Stimulated activated naive CD8-positive, alpha-beta T cell treated with anti-CD3 and anti-CD28 coated beads, Interleukin-15, amount 100 ng/mL, for 72 hours (primary cell): ENCODE results near the gene HSPG2.

Experiments
- ATAC-seq: fragments of 150-1000 bp; cut with Tn5 transposase; 2 replicates; pipeline ENCODE4 v1.10.0; 2021; ENCODE audit warnings: mild to moderate bottlenecking, moderate library complexity
- DNase-seq, 2 donors: peaks; one replicate each; pipeline ENCODE4 v3.0.0; 2021 to 2022
- H3K27ac Mint-ChIP-seq, 2 donors: one replicate each; pipeline ENCODE4 v1.8.0; 2022; ENCODE audit warnings: mild to moderate bottlenecking in 2 of 2, mixed read lengths in 2 of 2, moderate library complexity in 2 of 2
- H3K27me3 Mint-ChIP-seq: one replicate; pipeline ENCODE4 v1.8.0; 2022; ENCODE audit warnings: mixed read lengths
- H3K4me1 Mint-ChIP-seq: one replicate; pipeline ENCODE4 v1.8.0; 2022; ENCODE audit warnings: mild to moderate bottlenecking, mixed read lengths
- H3K4me3 Mint-ChIP-seq, 2 donors: one replicate each; pipeline ENCODE4 v1.8.0; 2022; ENCODE audit warnings: mild to moderate bottlenecking in 2 of 2, mixed read lengths in 2 of 2, moderate library complexity in 1 of 2
- H3K9me3 Mint-ChIP-seq, 2 donors: one replicate each; pipeline ENCODE4 v1.8.0; 2022; ENCODE audit warnings: mixed read lengths in 2 of 2

The HSPG2 gene

GRCh38 chr1:21942464-21942863, 5.4 kb upstream of the HSPG2 start:
- DNase-seq (no peak), ATAC-seq (no peak)
- Mint-ChIP-seq H3K9me3 (no peaks in the 10 kb centered on the region), H3K4me1 (peaks cover 16% of the 10 kb centered on the region), H3K4me3 (no peak overlapping the region), H3K27me3 (peaks cover 8% of the 10 kb centered on the region), H3K27ac (no peak overlapping the region)

- no peak overlapping the region for H3K27ac Mint-ChIP-seq
- DNase-seq (no peak), ATAC-seq (no peak)
- peaks cover 19% of the 10 kb centered on the region for H3K4me1 Mint-ChIP-seq
- no peak overlapping the region for H3K4me3 Mint-ChIP-seq
- peaks cover 8% of the 10 kb centered on the region for H3K27me3 Mint-ChIP-seq
- no peaks in the 10 kb centered on the region for H3K9me3 Mint-ChIP-seq
Measured at GRCh38 chr1:21941370-21941769, 4.3 kb upstream of the HSPG2 start.

GRCh38 chr1:21940492-21940891, 3.4 kb upstream of the HSPG2 start:
- H3K4me3 Mint-ChIP-seq: no peak overlapping the region
- H3K4me1 Mint-ChIP-seq: peaks cover 28% of the 10 kb centered on the region
- ATAC-seq: no peak
- no peak overlapping the region for H3K27ac Mint-ChIP-seq
- peaks cover 16% of the 10 kb centered on the region for H3K27me3 Mint-ChIP-seq
- no peak for DNase-seq
- H3K9me3 Mint-ChIP-seq: no peaks in the 10 kb centered on the region

GRCh38 chr1:21939650-21940374, 2.7 kb upstream of the HSPG2 start:
- ATAC-seq: no peak
- Mint-ChIP-seq H3K27me3 (peaks cover 20% of the 10 kb centered on the region), H3K27ac (no peak overlapping the region), H3K9me3 (no peaks in the 10 kb centered on the region), H3K4me1 (peaks cover 32% of the 10 kb centered on the region), H3K4me3 (no peak overlapping the region)
- DNase-seq: no peak

GRCh38 chr1:21938732-21939538, 1.8 kb upstream of the HSPG2 start:
- no peak for ATAC-seq
- Mint-ChIP-seq H3K4me3 (peak overlapping the region; percentile 40 to 57), H3K9me3 (no peaks in the 10 kb centered on the region), H3K27me3 (peaks cover 20% of the 10 kb centered on the region), H3K4me1 (peaks cover 37% of the 10 kb centered on the region), H3K27ac (peak overlapping the region in 1 of 2 donors; percentile 75)
- DNase-seq: no peak

- Mint-ChIP-seq H3K27ac (peak overlapping the region; percentile 46 to 78), H3K9me3 (no peaks in the 10 kb centered on the region), H3K4me1 (peaks cover 46% of the 10 kb centered on the region), H3K4me3 (peak overlapping the region; percentile 81 to 90), H3K27me3 (peaks cover 20% of the 10 kb centered on the region)
- DNase-seq: peak; percentile 56 to 74
- ATAC-seq: peak; percentile 86
Measured at GRCh38 chr1:21937372-21938121, 437 bp upstream of the HSPG2 start.

GRCh38 chr1:21936366-21937031, 611 bp downstream of the HSPG2 start:
- peak; percentile 47 for ATAC-seq
- H3K4me3 Mint-ChIP-seq: peak overlapping the region; percentile 49 to 69

GRCh38 chr1:21935891-21936365, 1.2 kb downstream of the HSPG2 start:
- H3K4me1 Mint-ChIP-seq: peaks cover 46% of the 10 kb centered on the region
- no peaks in the 10 kb centered on the region for H3K9me3 Mint-ChIP-seq
- ATAC-seq (no peak), DNase-seq (no peak)
- H3K27ac Mint-ChIP-seq: peak overlapping the region in 1 of 2 donors; percentile 43
- H3K4me3 Mint-ChIP-seq: peak overlapping the region; percentile 42 to 69
- peaks cover 20% of the 10 kb centered on the region for H3K27me3 Mint-ChIP-seq

More at GRCh38 chr1:21936366-21937031, 611 bp downstream of the HSPG2 start:
- DNase-seq: no peak
- peaks cover 46% of the 10 kb centered on the region for H3K4me1 Mint-ChIP-seq
- H3K27ac Mint-ChIP-seq: no peak overlapping the region
- H3K27me3 Mint-ChIP-seq: peaks cover 20% of the 10 kb centered on the region
- no peaks in the 10 kb centered on the region for H3K9me3 Mint-ChIP-seq

- Mint-ChIP-seq H3K9me3 (no peaks in the 10 kb centered on the region), H3K4me1 (peaks cover 46% of the 10 kb centered on the region), H3K27me3 (peaks cover 20% of the 10 kb centered on the region), H3K27ac (peak overlapping the region in 1 of 2 donors; percentile 43), H3K4me3 (peak overlapping the region; percentile 42 to 69)
- no peak for DNase-seq
- no peak for ATAC-seq
Measured at GRCh38 chr1:21935393-21935804, 1.7 kb downstream of the HSPG2 start.

GRCh38 chr1:21933397-21934248, 3.5 kb downstream of the HSPG2 start:
- Mint-ChIP-seq H3K27me3 (peaks cover 16% of the 10 kb centered on the region), H3K9me3 (no peaks in the 10 kb centered on the region), H3K27ac (peak overlapping the region; percentile 42 to 49), H3K4me1 (peaks cover 42% of the 10 kb centered on the region), H3K4me3 (peak overlapping the region in 1 of 2 donors; percentile 22)
- ATAC-seq (no peak), DNase-seq (no peak)

GRCh38 chr1:21932127-21932526, 5.0 kb downstream of the HSPG2 start:
- no peak for ATAC-seq
- no peak overlapping the region for H3K4me3 Mint-ChIP-seq
- no peak for DNase-seq
- H3K9me3 Mint-ChIP-seq: no peaks in the 10 kb centered on the region
- peaks cover 11% of the 10 kb centered on the region for H3K27me3 Mint-ChIP-seq
- no peak overlapping the region for H3K27ac Mint-ChIP-seq
- peaks cover 29% of the 10 kb centered on the region for H3K4me1 Mint-ChIP-seq

- peaks cover 27% of the 10 kb centered on the region for H3K4me1 Mint-ChIP-seq
Measured at GRCh38 chr1:21931171-21932093, 5.7 kb downstream of the HSPG2 start.

GRCh38 chr1:21930629-21931170, 6.4 kb downstream of the HSPG2 start:
- no peaks in the 10 kb centered on the region for H3K9me3 Mint-ChIP-seq
- no peak overlapping the region for H3K4me3 Mint-ChIP-seq
- peaks cover 6% of the 10 kb centered on the region for H3K27me3 Mint-ChIP-seq
- no peak overlapping the region for H3K27ac Mint-ChIP-seq
- no peak for DNase-seq
- peaks cover 20% of the 10 kb centered on the region for H3K4me1 Mint-ChIP-seq
- ATAC-seq: no peak

More at GRCh38 chr1:21931171-21932093, 5.7 kb downstream of the HSPG2 start:
- H3K9me3 Mint-ChIP-seq: no peaks in the 10 kb centered on the region
- H3K4me3 Mint-ChIP-seq: no peak overlapping the region
- peaks cover 11% of the 10 kb centered on the region for H3K27me3 Mint-ChIP-seq
- ATAC-seq (no peak), DNase-seq (no peak)
- H3K27ac Mint-ChIP-seq: peak overlapping the region in 1 of 2 donors; percentile 95
